Right lobe of liver (tissue), 6 donors: ENCODE results near the gene STAT5B. TPM values are rescaled to one million over a fixed set of nuclear protein-coding genes. Genes with fewer than 3 reads are reported as not detected.
"Not testable (repeated sequence)": the region's sequence is repeated elsewhere in the genome, so short reads cannot be mapped to it uniquely, and the experiment has no call there.

Experiments used
- ATAC-seq, 4 donors: fragments of 200-7000 bp; cut with Tn5 transposase; one replicate each; pipeline ENCODE4 v1.9.1; 2020; ENCODE audit warnings: mild to moderate bottlenecking in 4 of 4, moderate library complexity in 4 of 4
- DNase-seq, 3 donors: peaks; one replicate each; pipeline ENCODE4 v3.0.0-alpha.2; 2020
- H3K27ac ChIP-seq, 3 donors: fragments of 200-600 bp; one replicate each; pipeline ENCODE4 v1.8.0; 2022
- H3K27me3 ChIP-seq, 2 donors: fragments of 200-600 bp; one replicate each; pipeline ENCODE4 v1.8.0; 2022
- H3K36me3 ChIP-seq, 4 donors: fragments of 200-600 bp; sonication (generic) in 1 of 4; one replicate each; pipeline versions ENCODE4 v1.5.1 to v1.8.0; 2017 to 2022; ENCODE audit warnings: control low read depth in 1 of 4
- H3K4me1 ChIP-seq, 4 donors: fragments of 200-600 bp; sonication (generic) in 1 of 4; one replicate each; pipeline versions ENCODE4 v1.5.1 to v1.8.0; 2017 to 2022; ENCODE audit warnings: control low read depth in 1 of 4
- H3K4me3 ChIP-seq, 3 donors: fragments of 200-600 bp; one replicate each; pipeline ENCODE4 v1.8.0; 2022
- H3K9me3 ChIP-seq, 4 donors: fragments of 200-600 bp; sonication (generic) in 1 of 4; one replicate each; pipeline versions ENCODE4 v1.5.1 to v1.8.0; 2017 to 2022; ENCODE audit warnings: control low read depth in 1 of 4
- CTCF ChIP-seq, 4 donors: fragments of 200-600 bp in 3 of 4; fragments of 450-650 bp in 1 of 4; IDR thresholded peaks; one replicate each; pipeline versions ENCODE4 v1.5.1 to v1.8.0; 2016 to 2022; ENCODE audit warnings: antibody characterized with exemption in 4 of 4, mild to moderate bottlenecking in 2 of 4
- POLR2A ChIP-seq: fragments of 450-650 bp; IDR thresholded peaks from one replicate; pipeline ENCODE4 v1.6.1; 2017; ENCODE audit warnings: antibody characterized with exemption, mild to moderate bottlenecking
- WGBS: methylation state at CpG from one replicate; pipeline ENCODE4 v1.1.6; 2018; ENCODE audit warnings: low coverage, low lambda C conversion rate; ENCODE audit not compliant: insufficient coverage; ENCODE audit errors: missing lambda C conversion rate; 5-methylcytosine and 5-hydroxymethylcytosine counted together
- intact Hi-C, 2 donors: fragments of 100-400 bp; cut with DNase I; formaldehyde crosslinking; loops; one replicate each; pipeline versions ENCODE4 v1.11.2 to v1.14.1; 2022
- total RNA-seq, 6 experiments: library from RNA; depleted of rRNA in 2 of 6; stranded (reverse); fragments of >200 nt in 2 of 6; fragmentation: NEBNext Ultra II Directional in 3 of 6; extraction: Animal tissue kit (Norgen Biotek cat#: 25700) in 3 of 6; gene quantifications; one replicate each; pipeline versions ENCODE4 v1.1.0 to v1.2.4, GENCODE V29; 2016 to 2023
- donor health status: DM: no; HTN: yes; CAD: no.
- donor health status: DM: no; HTN: no; CAD: no.
- donor health status: DM: no; HTN: no; CAD: no.
- donor health status: DM: no; HTN: yes; CAD: no.
- donor health status: DM: no; HTN: yes; CAD: no.

STAT5B gene
- total RNA-seq, 6 experiments from 2014 or later: 21.2 to 29.0 (median 26.7) TPM

- Histone ChIP-seq H3K4me1 (no peaks in the 10 kb centered on the region), H3K36me3 (peaks cover 0 to 7% (median 6%) of the 10 kb centered on the region in 4 donors), H3K9me3 (no peaks in the 10 kb centered on the region), H3K4me3 (no peak overlapping the region), H3K27ac (no peak overlapping the region), H3K27me3 (no peaks in the 10 kb centered on the region)
- WGBS: 100% methylated on average over 1 of the region's 16 CpGs
- TF ChIP-seq POLR2A: no peak
- intact Hi-C loops: no loop called here
- ATAC-seq (no peak), DNase-seq (no peak)
Observed at GRCh38 chr17:42304187-42305030, 28.2 kb upstream of the STAT5B start.

- Histone ChIP-seq H3K4me1 (no peaks in the 10 kb centered on the region), H3K27me3 (no peaks in the 10 kb centered on the region), H3K4me3 (no peak overlapping the region), H3K9me3 (no peaks in the 10 kb centered on the region), H3K27ac (no peak overlapping the region), H3K36me3 (peaks cover 0 to 7% (median 6%) of the 10 kb centered on the region in 4 donors)
- TF ChIP-seq CTCF (IDR thresholded peaks at IDR 0.05) (no peak), POLR2A (no peak)
- intact Hi-C loops: no loop called here
- no peak for ATAC-seq
- DNase-seq: no peak
- 77% methylated on average over 3 of the region's 3 CpGs for WGBS
Observed at GRCh38 chr17:42303694-42304093, 27.5 kb upstream of the STAT5B start.

GRCh38 chr17:42301022-42301421, 24.8 kb upstream of the STAT5B start:
- Histone ChIP-seq H3K9me3 (no peaks in the 10 kb centered on the region), H3K27ac (no peak overlapping the region), H3K4me3 (no peak overlapping the region), H3K36me3 (peaks cover 0 to 7% (median 6%) of the 10 kb centered on the region in 4 donors), H3K4me1 (no peaks in the 10 kb centered on the region), H3K27me3 (no peaks in the 10 kb centered on the region)
- intact Hi-C loops: no loop called here
- 88% methylated on average over 4 of the region's 9 CpGs for WGBS
- ATAC-seq (no peak), DNase-seq (no peak)
- TF ChIP-seq CTCF (IDR thresholded peaks at IDR 0.05) (no peak), POLR2A (no peak)

- intact Hi-C loops, H3K4me1 ChIP-seq, ATAC-seq, H3K27me3 ChIP-seq, H3K4me3 ChIP-seq, DNase-seq, H3K27ac ChIP-seq, H3K9me3 ChIP-seq: not testable (repeated sequence)
- WGBS: no CpG with 5 or more reads among the region's 17 CpGs
- peaks cover 0 to 14% (median 6%) of the 10 kb centered on the region in 4 donors for H3K36me3 ChIP-seq
Observed at GRCh38 chr17:42299913-42300312, 23.7 kb upstream of the STAT5B start.

- intact Hi-C loops: not testable (repeated sequence)
- no CpG with 5 or more reads among the region's 10 CpGs for WGBS
Observed at GRCh38 chr17:42299361-42299760, 23.2 kb upstream of the STAT5B start.

GRCh38 chr17:42297775-42298174, 21.6 kb upstream of the STAT5B start:
- H3K36me3 ChIP-seq: peaks cover 0 to 14% (median 6%) of the 10 kb centered on the region in 4 donors
- ATAC-seq, H3K4me3 ChIP-seq, H3K27ac ChIP-seq, H3K4me1 ChIP-seq, DNase-seq, H3K9me3 ChIP-seq, intact Hi-C loops, H3K27me3 ChIP-seq: not testable (repeated sequence)
- 100% methylated on average over 1 of the region's 10 CpGs for WGBS

More at GRCh38 chr17:42299361-42299760, 23.2 kb upstream of the STAT5B start:
- ATAC-seq, H3K4me3 ChIP-seq, H3K27me3 ChIP-seq, H3K9me3 ChIP-seq, DNase-seq, H3K27ac ChIP-seq, H3K4me1 ChIP-seq: not testable (repeated sequence)
- peaks cover 0 to 14% (median 6%) of the 10 kb centered on the region in 4 donors for H3K36me3 ChIP-seq
